Central memory CD8-positive, alpha-beta T cell (primary cell): ENCODE results near the gene HSD17B14.
A peak's percentile ranks its signal among the peaks of the same experiment; 100 is the strongest.
"Not testable (repeated sequence)": the region's sequence is repeated elsewhere in the genome, so short reads cannot be mapped to it uniquely, and the experiment has no call there.

ENCODE experiments used
- ATAC-seq: fragments of 150-1000 bp; cut with Tn5 transposase; replicated peaks from 2 replicates; pipeline ENCODE4 v1.10.0; 2022; ENCODE audit warnings: mild to moderate bottlenecking, moderate FRiP score, moderate number of reproducible peaks; ENCODE audit not compliant: poor library complexity, severe bottlenecking; ENCODE audit errors: extremely low read depth
- DNase-seq, 2 donors: peaks; one replicate each; pipeline ENCODE4 v3.0.0; 2021; ENCODE audit warnings: low spot score in 2 of 2
- H3K27ac Mint-ChIP-seq: one replicate; pipeline ENCODE4 v1.8.0; 2022; ENCODE audit warnings: low read depth, mild to moderate bottlenecking, moderate library complexity, mixed read lengths
- H3K27me3 Mint-ChIP-seq: one replicate; pipeline ENCODE4 v1.8.0; 2022; ENCODE audit warnings: mixed read lengths
- H3K36me3 Mint-ChIP-seq: one replicate; pipeline ENCODE4 v1.8.0; 2022; ENCODE audit warnings: mild to moderate bottlenecking, moderate library complexity, mixed read lengths; ENCODE audit not compliant: insufficient read depth
- H3K4me1 Mint-ChIP-seq: one replicate; pipeline ENCODE4 v1.8.0; 2022; ENCODE audit warnings: mixed read lengths
- H3K4me3 Mint-ChIP-seq: one replicate; pipeline ENCODE4 v1.8.0; 2022; ENCODE audit warnings: mild to moderate bottlenecking, moderate library complexity, mixed read lengths
- H3K9me3 Mint-ChIP-seq: one replicate; pipeline ENCODE4 v1.8.0; 2022; ENCODE audit warnings: mixed read lengths

The HSD17B14 gene

DNA sequence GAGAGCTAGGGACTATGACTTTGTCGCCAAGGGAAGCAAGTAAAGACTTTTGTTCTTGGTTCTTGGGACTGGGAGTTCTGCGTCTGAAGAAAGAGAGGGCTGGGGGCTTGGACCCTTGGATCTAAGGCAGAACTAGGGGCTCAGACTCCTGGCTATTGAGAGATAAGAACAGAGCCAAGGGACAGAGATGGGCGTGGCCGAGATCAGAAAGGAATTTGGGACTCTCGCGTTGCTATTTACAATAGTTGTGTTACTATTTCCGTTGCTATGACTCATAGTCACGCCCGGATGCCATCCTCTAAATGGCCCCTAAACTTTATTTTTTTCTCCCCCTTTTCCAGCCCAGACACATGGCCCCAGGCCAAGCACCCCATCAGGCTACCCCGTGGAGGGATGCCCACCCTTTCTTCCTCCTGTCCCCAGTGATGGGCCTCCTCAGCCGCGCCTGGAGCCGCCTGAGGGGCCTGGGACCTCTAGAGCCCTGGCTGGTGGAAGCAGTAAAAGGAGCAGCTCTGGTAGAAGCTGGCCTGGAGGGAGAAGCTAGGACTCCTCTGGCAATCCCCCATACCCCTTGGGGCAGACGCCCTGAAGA is 36.7 kb upstream of the HSD17B14 start:
- no peaks in the 10 kb centered on the region for H3K27me3 Mint-ChIP-seq
- H3K27ac Mint-ChIP-seq: peak overlapping the region; percentile 100
- peak; percentile 71 to 85 for DNase-seq
- H3K4me3 Mint-ChIP-seq: peak overlapping the region; percentile 99
- peak; percentile 48 for ATAC-seq
- H3K9me3 Mint-ChIP-seq: no peaks in the 10 kb centered on the region
- H3K36me3 Mint-ChIP-seq: peaks cover 62% of the 10 kb centered on the region
- peaks cover 49% of the 10 kb centered on the region for H3K4me1 Mint-ChIP-seq

- Mint-ChIP-seq H3K9me3 (no peaks in the 10 kb centered on the region), H3K27ac (peak within 1 kb of the TSS; percentile 100), H3K36me3 (peaks cover 55% of the 10 kb centered on the region), H3K27me3 (peaks cover 2% of the 10 kb centered on the region), H3K4me1 (peaks cover 45% of the 10 kb centered on the region), H3K4me3 (peak within 1 kb of the TSS; percentile 99)
- DNase-seq (peak; percentile 100), ATAC-seq (peak; percentile 24)
Measured at GRCh38 chr19:48872182-48872883, 36.0 kb upstream of the HSD17B14 start, which contains the start of gene PPP1R15A. Gene PPP1R15A (plus strand): TSS chr19:48872421. CDS start chr19:48873234, 813 bp downstream.

DNA sequence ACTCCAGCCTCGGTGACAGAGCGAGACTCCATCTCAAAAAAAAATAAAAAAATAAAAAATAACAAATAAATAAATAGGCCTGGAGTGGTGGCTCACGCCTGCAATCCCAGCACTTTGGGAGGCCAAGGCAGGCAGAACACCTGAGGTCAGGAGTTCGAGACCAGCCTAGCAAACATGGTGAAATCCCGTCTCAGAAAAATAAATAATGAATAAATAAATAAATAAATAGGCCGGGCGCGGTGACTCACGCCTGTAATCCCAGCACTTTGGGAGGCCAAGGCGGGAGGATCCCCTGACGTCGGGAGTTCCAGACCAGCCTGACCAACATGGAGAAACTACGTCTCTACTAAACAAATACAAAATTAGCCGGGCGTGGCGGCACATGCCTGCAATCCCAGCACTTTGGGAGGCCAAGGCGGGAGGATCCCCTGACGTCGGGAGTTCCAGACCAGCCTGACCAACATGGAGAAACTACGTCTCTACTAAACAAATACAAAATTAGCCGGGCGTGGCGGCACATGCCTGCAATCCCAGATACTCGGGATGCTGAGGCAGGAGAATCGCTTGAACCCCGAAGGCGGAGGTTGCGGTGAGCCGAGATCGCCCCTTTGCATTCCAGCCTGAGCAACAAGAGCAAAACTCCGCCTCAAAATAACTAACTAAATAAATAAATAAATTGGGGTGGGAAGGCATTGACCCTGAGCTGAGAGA is 35.3 kb upstream of the HSD17B14 start:
- Mint-ChIP-seq H3K4me3 (peak overlapping the region; percentile 99), H3K4me1 (peaks cover 45% of the 10 kb centered on the region), H3K27ac (peak overlapping the region; percentile 100), H3K36me3 (peaks cover 49% of the 10 kb centered on the region)
- ATAC-seq, H3K9me3 Mint-ChIP-seq, H3K27me3 Mint-ChIP-seq, DNase-seq: not testable (repeated sequence)

DNA sequence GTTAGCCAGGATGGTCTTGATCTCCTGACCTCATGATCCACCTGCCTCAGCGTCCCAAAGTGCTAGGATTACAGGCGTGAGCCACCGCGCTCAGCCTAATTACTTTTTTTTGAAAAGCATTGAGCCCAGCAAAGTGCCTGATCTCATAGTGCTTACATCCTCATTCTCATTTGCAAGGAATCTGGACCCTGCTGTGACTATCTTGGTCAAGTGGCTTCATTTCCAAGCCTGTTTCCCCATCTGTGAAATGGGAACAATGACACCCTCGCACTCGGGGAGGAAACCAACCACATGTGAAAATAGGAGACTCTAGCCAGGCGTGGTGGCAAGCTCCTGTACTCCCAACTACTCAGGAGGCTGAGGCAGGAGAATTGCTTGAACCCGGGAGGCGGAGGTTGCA is 33.8 kb upstream of the HSD17B14 start:
- DNase-seq: no peak
- ATAC-seq: no peak
- peaks cover 13% of the 10 kb centered on the region for H3K27me3 Mint-ChIP-seq
- H3K36me3 Mint-ChIP-seq: peaks cover 34% of the 10 kb centered on the region
- H3K9me3 Mint-ChIP-seq: no peaks in the 10 kb centered on the region
- H3K4me1 Mint-ChIP-seq: peaks cover 30% of the 10 kb centered on the region
- H3K4me3 Mint-ChIP-seq: no peak overlapping the region
- no peak overlapping the region for H3K27ac Mint-ChIP-seq

DNA sequence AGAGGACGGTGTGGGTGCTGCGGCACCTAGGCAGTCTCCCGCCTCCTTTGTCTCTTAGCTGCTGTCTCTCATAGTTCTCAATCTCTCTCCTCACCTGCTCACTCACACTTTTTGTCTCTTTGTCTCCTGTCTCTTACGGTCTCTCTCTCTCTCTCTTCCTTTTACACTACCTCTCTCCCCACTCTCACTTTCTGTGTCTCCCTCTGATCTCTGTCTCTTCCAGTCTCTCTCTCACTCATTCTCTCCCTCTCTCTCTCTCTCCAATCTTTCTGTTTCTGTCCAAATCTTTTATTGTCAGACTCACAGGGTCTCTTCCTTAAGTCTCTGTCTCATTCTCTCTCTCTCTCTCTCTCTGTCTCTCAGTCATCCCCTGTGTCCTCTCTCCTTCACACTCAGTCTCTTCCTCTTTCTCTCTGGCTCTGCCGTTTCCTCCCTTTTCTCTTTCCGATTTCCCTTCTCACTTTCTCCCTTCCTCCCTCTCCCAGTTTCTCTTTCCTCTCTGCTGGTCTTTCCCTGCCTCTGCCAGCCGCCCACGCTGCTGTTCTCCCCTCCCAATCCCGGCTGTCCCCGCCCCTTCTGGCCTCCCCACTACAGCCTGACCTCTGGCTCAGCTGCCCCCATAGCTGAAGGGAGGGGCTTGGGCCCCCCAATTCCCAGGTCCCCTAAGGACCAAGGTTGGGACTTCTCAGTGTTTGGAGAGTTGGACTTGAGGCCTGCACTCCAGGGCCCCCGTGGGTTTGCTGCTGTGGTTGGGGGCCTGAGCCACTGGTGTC is 32.0 kb upstream of the HSD17B14 start, which contains the start of gene PLEKHA4:
Gene PLEKHA4 (minus strand): TSS at position 504 of the 773 bp plus-strand sequence. CDS start 997 bp downstream, outside the sequence.
- no peak for ATAC-seq
- no peaks in the 10 kb centered on the region for H3K9me3 Mint-ChIP-seq
- H3K4me3 Mint-ChIP-seq: no peak within 1 kb of the TSS
- DNase-seq: no peak
- peaks cover 14% of the 10 kb centered on the region for H3K4me1 Mint-ChIP-seq
- no peak within 1 kb of the TSS for H3K27ac Mint-ChIP-seq
- H3K36me3 Mint-ChIP-seq: peaks cover 16% of the 10 kb centered on the region
- peaks cover 13% of the 10 kb centered on the region for H3K27me3 Mint-ChIP-seq

GRCh38 chr19:48867746-48868113 is 31.4 kb upstream of the HSD17B14 start:
- H3K36me3 Mint-ChIP-seq: peaks cover 11% of the 10 kb centered on the region
- H3K9me3 Mint-ChIP-seq: no peaks in the 10 kb centered on the region
- ATAC-seq: no peak
- no peak overlapping the region for H3K27ac Mint-ChIP-seq
- no peak for DNase-seq
- H3K27me3 Mint-ChIP-seq: peaks cover 13% of the 10 kb centered on the region
- H3K4me3 Mint-ChIP-seq: no peak overlapping the region
- peaks cover 8% of the 10 kb centered on the region for H3K4me1 Mint-ChIP-seq

DNA sequence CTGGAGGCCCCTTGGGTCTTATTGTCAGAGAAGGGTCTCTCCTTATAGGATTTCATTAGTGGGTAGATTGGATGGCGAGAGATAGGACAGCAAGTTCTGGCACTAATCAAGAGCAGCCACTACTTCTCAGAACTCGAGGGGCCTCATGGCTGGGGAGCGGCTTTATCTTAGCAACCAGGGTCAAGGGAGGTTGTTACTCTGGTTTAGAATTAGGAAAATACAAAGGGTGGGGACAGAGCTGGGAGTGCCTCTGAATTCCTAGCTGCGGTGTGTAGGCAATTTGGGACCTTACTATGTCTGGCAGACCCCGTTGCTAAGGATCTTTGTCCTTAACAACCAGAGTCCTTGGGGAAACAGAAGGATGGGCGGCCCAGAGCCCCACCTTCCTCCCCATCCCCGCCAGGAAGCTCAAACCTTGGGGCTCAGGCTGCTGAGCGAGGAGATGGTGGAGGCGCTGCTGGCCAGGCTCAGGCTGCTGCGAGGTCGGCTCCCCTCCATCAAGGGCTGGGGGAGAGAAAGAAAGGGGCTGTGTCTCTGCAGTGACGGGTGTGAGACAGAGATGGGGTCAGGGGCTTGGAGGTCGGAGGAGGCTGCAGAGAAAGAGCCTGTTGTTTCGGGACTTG is 30.9 kb upstream of the HSD17B14 start:
- H3K9me3 Mint-ChIP-seq: no peaks in the 10 kb centered on the region
- peaks cover 13% of the 10 kb centered on the region for H3K27me3 Mint-ChIP-seq
- no peak for ATAC-seq
- peaks cover 6% of the 10 kb centered on the region for H3K36me3 Mint-ChIP-seq
- DNase-seq: no peak
- H3K27ac Mint-ChIP-seq: no peak overlapping the region
- peaks cover 3% of the 10 kb centered on the region for H3K4me1 Mint-ChIP-seq
- no peak overlapping the region for H3K4me3 Mint-ChIP-seq

DNA sequence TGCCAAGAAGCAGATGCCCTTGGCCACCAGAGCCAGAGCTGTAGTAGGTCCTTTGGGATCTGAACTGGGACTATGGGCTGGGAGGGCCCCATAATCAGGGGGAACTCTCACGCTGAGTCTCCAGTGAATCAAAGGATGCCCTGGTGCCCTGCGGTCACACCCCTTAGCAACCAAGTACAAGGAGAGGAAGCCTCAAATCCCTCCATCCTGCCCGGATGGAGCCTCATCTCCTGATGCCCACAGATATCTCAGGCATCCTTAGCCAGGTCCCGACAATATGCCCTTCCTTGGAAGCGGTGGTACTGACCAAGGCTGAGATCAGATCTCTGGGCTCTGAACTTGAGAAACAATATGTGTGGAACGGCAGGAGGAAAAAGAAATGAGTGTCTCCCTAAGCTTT is 30.4 kb upstream of the HSD17B14 start:
- H3K9me3 Mint-ChIP-seq: no peaks in the 10 kb centered on the region
- DNase-seq: no peak
- ATAC-seq: no peak
- no peaks in the 10 kb centered on the region for H3K4me1 Mint-ChIP-seq
- H3K27me3 Mint-ChIP-seq: peaks cover 13% of the 10 kb centered on the region
- H3K4me3 Mint-ChIP-seq: no peak overlapping the region
- H3K36me3 Mint-ChIP-seq: peaks cover 1% of the 10 kb centered on the region
- no peak overlapping the region for H3K27ac Mint-ChIP-seq

GRCh38 chr19:48862827-48863226 is 26.5 kb upstream of the HSD17B14 start:
- H3K4me1 Mint-ChIP-seq: peaks cover 10% of the 10 kb centered on the region
- no peak overlapping the region for H3K27ac Mint-ChIP-seq
- ATAC-seq: no peak
- H3K36me3 Mint-ChIP-seq: no peaks in the 10 kb centered on the region
- H3K9me3 Mint-ChIP-seq: no peaks in the 10 kb centered on the region
- peaks cover 13% of the 10 kb centered on the region for H3K27me3 Mint-ChIP-seq
- H3K4me3 Mint-ChIP-seq: no peak overlapping the region
- DNase-seq: no peak

GRCh38 chr19:48861313-48861712 is 25.0 kb upstream of the HSD17B14 start:
- no peak overlapping the region for H3K27ac Mint-ChIP-seq
- no peak overlapping the region for H3K4me3 Mint-ChIP-seq

GRCh38 chr19:48859711-48860572 is 23.7 kb upstream of the HSD17B14 start:
- H3K4me1 Mint-ChIP-seq: peaks cover 10% of the 10 kb centered on the region
- ATAC-seq (no peak), DNase-seq (no peak)
- H3K27me3 Mint-ChIP-seq: no peaks in the 10 kb centered on the region
- H3K9me3 Mint-ChIP-seq: no peaks in the 10 kb centered on the region
- no peaks in the 10 kb centered on the region for H3K36me3 Mint-ChIP-seq
- peak overlapping the region; percentile 86 for H3K4me3 Mint-ChIP-seq
- H3K27ac Mint-ChIP-seq: peak overlapping the region; percentile 90

More at GRCh38 chr19:48861313-48861712, 25.0 kb upstream of the HSD17B14 start:
- Mint-ChIP-seq H3K27me3 (peaks cover under 1% of the 10 kb centered on the region), H3K4me1 (peaks cover 10% of the 10 kb centered on the region), H3K9me3 (no peaks in the 10 kb centered on the region), H3K36me3 (no peaks in the 10 kb centered on the region)
- ATAC-seq (no peak), DNase-seq (no peak)
